HL-60 (cell line): Measurements from ENCODE around the gene MAD2L2.

ENCODE experiments used
- CTCF ChIP-seq: IDR thresholded peaks from one replicate; pipeline ENCODE4 v1.5.1; 2011; ENCODE audit warnings: low read length, control low read depth, inconsistent platforms; ENCODE audit not compliant: insufficient read depth
- REST ChIP-seq: IDR thresholded peaks from 2 replicates; pipeline ENCODE4 v1.6.1; 2012; ENCODE audit warnings: low read depth; ENCODE audit not compliant: insufficient replicate concordance

DNA sequence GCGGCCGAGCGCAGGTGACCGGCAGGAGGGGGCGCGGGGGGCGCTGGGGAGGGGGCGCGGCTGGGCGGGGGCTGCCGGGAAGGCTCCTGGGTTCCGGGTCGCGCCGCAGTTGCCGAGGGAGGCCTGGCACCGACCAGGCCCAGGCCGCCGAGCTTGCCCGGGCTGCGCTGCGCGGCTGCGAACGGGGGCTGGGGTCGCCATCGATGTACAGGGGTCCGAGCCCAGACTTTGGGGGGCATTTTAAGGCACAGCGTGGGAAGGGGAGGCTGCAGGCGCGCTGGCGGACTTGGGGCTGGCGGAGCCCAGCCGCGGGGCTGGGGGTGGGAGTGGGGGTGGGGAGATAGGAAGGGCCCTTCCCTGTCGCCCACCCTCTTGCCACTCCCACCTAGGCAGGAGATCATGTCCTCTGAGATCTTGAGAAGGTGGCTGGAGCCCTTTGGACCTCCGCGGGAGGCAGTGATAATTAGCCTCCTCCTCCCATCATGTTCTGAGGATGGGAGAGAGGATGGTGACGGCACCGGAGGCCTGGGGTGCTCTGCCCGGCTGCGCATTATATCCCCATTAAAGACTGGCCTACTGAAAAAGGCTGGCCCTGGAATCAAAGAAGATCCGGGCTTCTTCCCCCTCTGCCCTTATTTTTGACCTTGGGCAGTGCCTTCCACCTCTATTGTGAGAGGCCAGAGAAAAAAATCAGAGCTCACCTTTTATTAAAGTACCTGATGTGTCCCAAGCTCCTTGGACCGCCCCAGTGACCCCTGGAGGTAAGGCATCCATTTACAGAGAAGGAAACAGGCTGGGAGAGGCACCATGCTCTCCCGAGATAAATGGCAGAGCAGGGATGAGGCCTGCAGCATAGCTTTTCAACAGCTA is 25.8 kb downstream of the MAD2L2 start:
- TF ChIP-seq CTCF, result no peak
- no peak for TF ChIP-seq REST
